Activated CD8-positive, alpha-beta T cell treated with anti-CD3 and anti-CD28 coated beads for 36 hours (primary cell): ENCODE results near the gene ANO8. TPM values are rescaled to one million over a fixed set of nuclear protein-coding genes. Genes with fewer than 3 reads are reported as not detected.
"Not testable (repeated sequence)": the region's sequence is repeated elsewhere in the genome, so short reads cannot be mapped to it uniquely, and the experiment has no call there.

Source experiments
- ATAC-seq: fragments of 200-7000 bp; cut with Tn5 transposase; one replicate; pipeline ENCODE4 v1.10.0; 2021; ENCODE audit warnings: mild to moderate bottlenecking, moderate library complexity
- CTCF ChIA-PET: fragments of 350-600 bp; sonication (Branson Sonifier 250); formaldehyde crosslinking; loops from one replicate; lab custom pipeline; 2021; ENCODE audit warnings: antibody characterized with exemption; lab: Charles Lee
- POLR2A ChIA-PET: fragments of 350-600 bp; sonication (Branson Sonifier 250); formaldehyde crosslinking; loops from one replicate; lab custom pipeline; 2021; ENCODE audit warnings: antibody characterized with exemption; lab: Charles Lee
- DNase-seq: peaks from one replicate; pipeline ENCODE4 v3.0.0-alpha.2; 2020
- H3K27ac Mint-ChIP-seq: one replicate; pipeline ENCODE4 v1.8.0; 2021; ENCODE audit warnings: mild to moderate bottlenecking, mixed read lengths
- H3K27me3 Mint-ChIP-seq: one replicate; pipeline ENCODE4 v1.8.0; 2021; ENCODE audit warnings: mixed read lengths
- H3K36me3 Mint-ChIP-seq: one replicate; pipeline ENCODE4 v1.8.0; 2021; ENCODE audit warnings: low read depth, mixed read lengths
- H3K4me1 Mint-ChIP-seq: one replicate; pipeline ENCODE4 v1.8.0; 2021; ENCODE audit warnings: low read depth, mixed read lengths
- H3K4me3 Mint-ChIP-seq: one replicate; pipeline ENCODE4 v1.8.0; 2021; ENCODE audit warnings: mild to moderate bottlenecking, moderate library complexity, mixed read lengths
- H3K9me3 Mint-ChIP-seq: one replicate; pipeline ENCODE4 v1.8.0; 2021; ENCODE audit warnings: mixed read lengths
- intact Hi-C: fragments of 100-400 bp; cut with micrococcal nuclease; formaldehyde crosslinking; loops from one replicate; pipeline ENCODE4 v1.10.0; 2022
- total RNA-seq, 2 experiments: library from RNA; stranded (reverse); gene quantifications; one replicate each; pipeline ENCODE4 v1.2.3, GENCODE V29; 2021
- TF ChIP-seq, protein P1 (sequence below): fragments of 200-600 bp; IDR thresholded peaks from one replicate; pipeline ENCODE4 v1.8.0; 2022; ENCODE audit warnings: antibody characterized with exemption, mild to moderate bottlenecking

Gene ANO8
- total RNA-seq, 2 experiments from 2014 or later, result 5.4 TPM

DNA sequence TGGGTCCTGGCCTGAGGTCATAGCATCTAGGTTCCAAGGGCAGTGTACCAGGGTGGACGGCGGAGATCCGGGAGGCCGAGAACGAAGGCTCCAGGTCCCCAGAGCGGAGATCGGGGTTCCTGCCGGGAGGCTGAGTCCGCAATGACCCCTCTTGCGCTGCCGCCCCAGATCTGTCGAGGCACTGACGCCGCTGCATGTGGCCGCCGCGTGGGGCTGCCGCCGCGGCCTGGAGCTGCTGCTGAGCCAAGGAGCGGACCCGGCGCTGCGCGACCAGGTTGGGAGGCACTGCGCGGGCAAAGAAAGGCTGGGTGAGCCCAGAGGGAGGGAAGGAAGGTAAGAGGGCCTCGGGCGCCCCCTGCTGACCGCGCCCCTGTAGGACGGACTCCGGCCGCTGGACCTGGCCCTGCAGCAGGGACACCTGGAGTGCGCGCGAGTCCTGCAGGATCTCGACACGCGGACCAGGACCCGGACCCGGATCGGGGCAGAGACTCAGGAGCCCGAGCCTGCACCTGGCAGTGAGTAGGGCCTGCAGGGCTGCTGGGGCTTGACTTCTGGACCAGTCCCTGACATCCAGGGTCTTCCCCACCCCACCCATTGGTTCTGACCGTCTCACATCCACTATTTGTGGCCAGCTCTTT lies 52.0 kb downstream of the ANO8 start:
- Mint-ChIP-seq H3K4me1 (peaks cover 6% of the 10 kb centered on the region), H3K27ac (peak overlapping the region; percentile 81), H3K36me3 (peaks cover 26% of the 10 kb centered on the region), H3K4me3 (peak overlapping the region; percentile 86), H3K9me3 (no peaks in the 10 kb centered on the region), H3K27me3 (no peaks in the 10 kb centered on the region)
- DNase-seq (peak; percentile 91), ATAC-seq (peak; percentile 93)
- ChIA-PET CTCF (interaction anchor here (0.8 to 4.2 kb wide), 15 partner anchors 10 to 513 kb away, joined by 3 to 46 read pairs (median 6); partner anchors contain the start of genes ABHD8, BABAM1, MRPL34 and USE1), POLR2A (interaction anchor here (0.7 to 5.6 kb wide), 6 partner anchors 10 to 116 kb away, joined by 3 to 41 read pairs (median 6); partner anchors contain the start of genes BABAM1, USE1 and USHBP1)
- intact Hi-C loops, result no loop called here
- TF ChIP-seq, protein P1, sequence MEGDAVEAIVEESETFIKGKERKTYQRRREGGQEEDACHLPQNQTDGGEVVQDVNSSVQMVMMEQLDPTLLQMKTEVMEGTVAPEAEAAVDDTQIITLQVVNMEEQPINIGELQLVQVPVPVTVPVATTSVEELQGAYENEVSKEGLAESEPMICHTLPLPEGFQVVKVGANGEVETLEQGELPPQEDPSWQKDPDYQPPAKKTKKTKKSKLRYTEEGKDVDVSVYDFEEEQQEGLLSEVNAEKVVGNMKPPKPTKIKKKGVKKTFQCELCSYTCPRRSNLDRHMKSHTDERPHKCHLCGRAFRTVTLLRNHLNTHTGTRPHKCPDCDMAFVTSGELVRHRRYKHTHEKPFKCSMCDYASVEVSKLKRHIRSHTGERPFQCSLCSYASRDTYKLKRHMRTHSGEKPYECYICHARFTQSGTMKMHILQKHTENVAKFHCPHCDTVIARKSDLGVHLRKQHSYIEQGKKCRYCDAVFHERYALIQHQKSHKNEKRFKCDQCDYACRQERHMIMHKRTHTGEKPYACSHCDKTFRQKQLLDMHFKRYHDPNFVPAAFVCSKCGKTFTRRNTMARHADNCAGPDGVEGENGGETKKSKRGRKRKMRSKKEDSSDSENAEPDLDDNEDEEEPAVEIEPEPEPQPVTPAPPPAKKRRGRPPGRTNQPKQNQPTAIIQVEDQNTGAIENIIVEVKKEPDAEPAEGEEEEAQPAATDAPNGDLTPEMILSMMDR, result peak; percentile 99

- no peaks in the 10 kb centered on the region for H3K9me3 Mint-ChIP-seq
- peaks cover 28% of the 10 kb centered on the region for H3K36me3 Mint-ChIP-seq
- intact Hi-C loops, result no loop called here
- peak; percentile 60 for ATAC-seq
- DNase-seq, result peak; percentile 69
- peak within 1 kb of the TSS; percentile 86 for H3K4me3 Mint-ChIP-seq
- no peaks in the 10 kb centered on the region for H3K27me3 Mint-ChIP-seq
- ChIA-PET POLR2A (interaction anchor here (0.6 to 5.6 kb wide), 12 partner anchors 11 to 245 kb away, joined by 3 to 41 read pairs (median 4); partner anchors contain the start of genes BABAM1, DDA1, USE1 and USHBP1), CTCF (interaction anchor here (0.8 to 4.2 kb wide), 15 partner anchors 10 to 512 kb away, joined by 3 to 46 read pairs (median 6); partner anchors contain the start of genes ABHD8, BABAM1, MRPL34 and USE1)
- TF ChIP-seq, protein P1, result no peak
- peak within 1 kb of the TSS; percentile 81 for H3K27ac Mint-ChIP-seq
- H3K4me1 Mint-ChIP-seq, result peaks cover 6% of the 10 kb centered on the region
Measured at GRCh38 chr19:17281391-17282304, 53.0 kb downstream of the ANO8 start, which contains the start of gene ANKLE1. TSS of gene ANKLE1 (plus strand) at chr19:17281901. CDS start at chr19:17281921, 20 bp downstream.

GRCh38 chr19:17279436-17279835 lies 55.2 kb downstream of the ANO8 start:
- ChIA-PET POLR2A (interaction anchor here (0.5 to 5.6 kb wide), 6 partner anchors 13 to 154 kb away, joined by 3 to 41 read pairs (median 3); partner anchors contain the start of genes BABAM1, MVB12A and USHBP1), CTCF (interaction anchor here (0.6 to 1.0 kb wide), 3 partner anchors 11 to 297 kb away, joined by 3 to 4 read pairs (median 3); no protein-coding TSS in a partner anchor)
- H3K4me3 Mint-ChIP-seq, result no peak overlapping the region
- intact Hi-C loops, result no loop called here
- ATAC-seq (no peak), DNase-seq (no peak)
- H3K36me3 Mint-ChIP-seq, result peaks cover 32% of the 10 kb centered on the region
- TF ChIP-seq, protein P1, result no peak
- no peaks in the 10 kb centered on the region for H3K27me3 Mint-ChIP-seq
- no peak overlapping the region for H3K27ac Mint-ChIP-seq
- H3K4me1 Mint-ChIP-seq, result peaks cover 6% of the 10 kb centered on the region
- H3K9me3 Mint-ChIP-seq, result no peaks in the 10 kb centered on the region

GRCh38 chr19:17275441-17276175 lies 59.0 kb downstream of the ANO8 start:
- Mint-ChIP-seq H3K36me3 (peaks cover 32% of the 10 kb centered on the region), H3K4me3 (no peak overlapping the region), H3K9me3 (no peaks in the 10 kb centered on the region), H3K4me1 (no peaks in the 10 kb centered on the region), H3K27ac (no peak overlapping the region), H3K27me3 (no peaks in the 10 kb centered on the region)
- DNase-seq (no peak), ATAC-seq (no peak)
- POLR2A ChIA-PET, result interaction anchor here (0.7 kb wide), 1 partner anchor 562 kb away, joined by 3 read pairs; no protein-coding TSS in a partner anchor
- TF ChIP-seq, protein P1, result no peak
- intact Hi-C loops, result no loop called here
- CTCF ChIA-PET, result interaction anchor here (0.5 kb wide), 1 partner anchor 212 kb away, joined by 3 read pairs; no protein-coding TSS in a partner anchor

DNA sequence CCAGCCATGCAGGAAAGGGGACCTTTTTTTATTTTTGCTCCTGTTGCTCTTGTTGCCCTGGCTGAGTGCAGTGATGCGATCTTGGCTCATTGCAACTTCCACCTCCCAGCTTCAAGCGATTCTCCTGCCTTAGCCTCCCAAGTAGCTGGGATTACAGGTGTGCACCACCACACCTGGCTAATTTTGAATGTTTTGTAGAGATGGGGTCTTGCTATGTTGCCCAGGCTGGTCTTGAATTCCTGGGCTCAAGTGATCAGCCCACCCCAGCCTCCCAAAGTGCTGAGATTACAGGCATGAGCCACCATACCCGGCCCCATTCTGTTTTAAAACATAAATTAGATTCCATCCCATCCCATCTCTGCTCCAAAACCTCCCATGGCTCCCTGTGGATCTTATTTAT lies 59.8 kb downstream of the ANO8 start:
- H3K27ac Mint-ChIP-seq, H3K4me3 Mint-ChIP-seq, CTCF ChIA-PET, DNase-seq, intact Hi-C loops, H3K4me1 Mint-ChIP-seq, H3K9me3 Mint-ChIP-seq, ATAC-seq, H3K27me3 Mint-ChIP-seq: not testable (repeated sequence)
- H3K36me3 Mint-ChIP-seq, result peaks cover 34% of the 10 kb centered on the region
- POLR2A ChIA-PET, result interaction anchor here (0.7 kb wide), 1 partner anchor 561 kb away, joined by 3 read pairs; no protein-coding TSS in a partner anchor
